OCI-LY7 (cell line): ENCODE measurements around the gene IPO8. TPM values are rescaled to one million over a fixed set of nuclear protein-coding genes. Genes with fewer than 3 reads are reported as not detected.
A peak's percentile ranks its signal among the peaks of the same experiment; 100 is the strongest.

Experiments
- BruUV-seq: library from RNA; stranded (reverse); fragments of 400-500 nt; replicated peaks from 2 replicates; lab custom pipeline; 2021; lab: Mats Ljungman, UMichigan
- CTCF ChIA-PET: fragments of 300-600 bp; sonication (Branson Sonifier 250); formaldehyde crosslinking; loops from one replicate; lab custom pipeline; 2022; ENCODE audit warnings: antibody characterized with exemption; ENCODE audit not compliant: unreplicated experiment; lab: Charles Lee
- POLR2A ChIA-PET: fragments of 300-600 bp; sonication (Branson Sonifier 250); formaldehyde crosslinking; loops from one replicate; lab custom pipeline; 2022; ENCODE audit warnings: antibody characterized with exemption; lab: Charles Lee
- DNase-seq: peaks from one replicate; pipeline ENCODE4 v3.0.0-alpha.2; 2015; ENCODE audit warnings: low spot score
- H2AFZ ChIP-seq: fragments of 200-600 bp; sonication (generic), shearing (Covaris generic); 2 replicates; pipeline ENCODE4 v1.6.1; 2014; ENCODE audit warnings: mild to moderate bottlenecking, antibody characterized with exemption, low read length, moderate library complexity
- H3K27ac ChIP-seq: fragments of 200-600 bp; sonication (generic); 2 replicates; pipeline ENCODE4 v1.5.1; 2014; ENCODE audit warnings: mixed run types, low read depth, mild to moderate bottlenecking, moderate library complexity, low read length, inconsistent platforms; ENCODE audit not compliant: poor library complexity, severe bottlenecking
- H3K36me3 ChIP-seq: fragments of 200-600 bp; sonication (generic); 2 replicates; pipeline ENCODE4 v1.6.1; 2014; ENCODE audit warnings: mild to moderate bottlenecking, antibody characterized with exemption, low read length, moderate library complexity, mixed read lengths; ENCODE audit not compliant: insufficient read depth
- H3K4me1 ChIP-seq: fragments of 200-600 bp; sonication (generic); 2 replicates; pipeline ENCODE4 v1.5.1; 2014; ENCODE audit warnings: mild to moderate bottlenecking, low read length; ENCODE audit not compliant: insufficient read depth, poor library complexity, severe bottlenecking
- H3K4me2 ChIP-seq: fragments of 200-600 bp; sonication (generic); 2 replicates; pipeline ENCODE4 v1.6.1; 2014; ENCODE audit warnings: mild to moderate bottlenecking, low read length
- H3K4me3 ChIP-seq: fragments of 200-600 bp; sonication (generic); 2 replicates; pipeline ENCODE4 v1.5.1; 2014; ENCODE audit warnings: mild to moderate bottlenecking, low read depth, low read length; ENCODE audit not compliant: poor library complexity, severe bottlenecking
- H3K79me2 ChIP-seq: fragments of 200-600 bp; sonication (generic); 2 replicates; pipeline ENCODE4 v1.6.1; 2016; ENCODE audit warnings: low read depth, mild to moderate bottlenecking, low read length, moderate library complexity, mixed read lengths; ENCODE audit not compliant: insufficient read depth
- H3K9me2 ChIP-seq: fragments of 200-600 bp; sonication (generic); 2 replicates; pipeline ENCODE4 v1.6.1; 2016; ENCODE audit warnings: mild to moderate bottlenecking, low read length, mixed read lengths; ENCODE audit not compliant: insufficient read depth
- H3K9me3 ChIP-seq: fragments of 200-600 bp; sonication (generic); 2 replicates; pipeline ENCODE4 v1.6.1; 2014; ENCODE audit warnings: mild to moderate bottlenecking, mixed run types, low read length, mixed read lengths
- H4K20me1 ChIP-seq: fragments of 200-600 bp; sonication (generic); 2 replicates; pipeline ENCODE4 v1.6.1; 2014; ENCODE audit warnings: mild to moderate bottlenecking, antibody characterized with exemption, low read length, moderate library complexity, mixed read lengths; ENCODE audit not compliant: insufficient read depth
- CTCF ChIP-seq: fragments of 200-600 bp; sonication (generic); conservative IDR thresholded peaks from 2 replicates; pipeline ENCODE4 v1.5.1; 2014; ENCODE audit warnings: mild to moderate bottlenecking, antibody characterized with exemption, low read length, moderate library complexity, mixed read lengths
- EZH2phosphoT487 ChIP-seq: fragments of 200-600 bp; sonication (generic); IDR thresholded peaks from 2 replicates; pipeline ENCODE4 v1.6.1; 2018; ENCODE audit warnings: low read depth, borderline replicate concordance, mild to moderate bottlenecking, mixed run types, antibody characterized with exemption, low read length, moderate library complexity, mixed read lengths
- intact Hi-C: fragments of 100-400 bp; cut with micrococcal nuclease; formaldehyde crosslinking; loops from one replicate; pipeline ENCODE4 v1.10.0; 2022; ENCODE audit not compliant: unreplicated experiment
- total RNA-seq, 2 experiments: library from RNA; depleted of rRNA in 1 of 2; stranded (reverse); fragments of >200 nt in 1 of 2; shearing (Covaris generic) in 1 of 2; gene quantifications; 2 replicates each; pipeline ENCODE4 v1.2.3, GENCODE V29; 2014 to 2022

The IPO8 gene
- total RNA-seq, 2 experiments from 2014 or later: 14.7 to 41.6 TPM

- no peaks in the 10 kb centered on the region for H3K36me3 ChIP-seq
- ChIA-PET CTCF (no interaction called here), POLR2A (interaction anchor here (0.7 to 2.1 kb wide), 5 partner anchors 9 to 113 kb away, joined by 3 to 8 read pairs (median 3); no protein-coding TSS in a partner anchor)
Measured at GRCh38 chr12:30700216-30700900, 4.7 kb upstream of the IPO8 start.

GRCh38 chr12:30698346-30698745 lies 2.7 kb upstream of the IPO8 start:
- H3K79me2 ChIP-seq: peaks cover 20% of the 10 kb centered on the region; the same call in 1 of the 2 replicates
- no peak overlapping the region for H2AFZ ChIP-seq
- POLR2A ChIA-PET: interaction anchor here (0.6 to 1.5 kb wide), 3 partner anchors 26 to 1269 kb away, joined by 3 to 4 read pairs (median 4); no protein-coding TSS in a partner anchor
- H4K20me1 ChIP-seq: no peaks in the 10 kb centered on the region
- intact Hi-C loops: no loop called here
- DNase-seq: no peak
- TF ChIP-seq CTCF: no peak
- TF ChIP-seq EZH2phosphoT487: no peak
- CTCF ChIA-PET: no interaction called here
- no peaks in the 10 kb centered on the region for H3K9me2 ChIP-seq
- H3K4me3 ChIP-seq: no peak overlapping the region
- H3K36me3 ChIP-seq: no peaks in the 10 kb centered on the region
- no peak overlapping the region for H3K4me2 ChIP-seq
- no peak overlapping the region for H3K27ac ChIP-seq
- no TSS peak for BruUV-seq
- peaks cover 22% of the 10 kb centered on the region for H3K4me1 ChIP-seq
- no peaks in the 10 kb centered on the region for H3K9me3 ChIP-seq

More at GRCh38 chr12:30700216-30700900, 4.7 kb upstream of the IPO8 start:
- Histone ChIP-seq H2AFZ (no peak overlapping the region), H3K4me3 (no peak overlapping the region), H3K79me2 (peaks cover under 1% of the 10 kb centered on the region; the same call in 1 of the 2 replicates), H3K27ac (no peak overlapping the region), H3K9me3 (no peaks in the 10 kb centered on the region), H3K4me1 (peaks cover 7% of the 10 kb centered on the region), H3K4me2 (no peak overlapping the region), H3K9me2 (no peaks in the 10 kb centered on the region), H4K20me1 (no peaks in the 10 kb centered on the region)
- TF ChIP-seq CTCF: no peak
- TF ChIP-seq EZH2phosphoT487: no peak
- intact Hi-C loops: no loop called here
- no TSS peak for BruUV-seq
- DNase-seq: no peak

- Histone ChIP-seq H4K20me1 (no peaks in the 10 kb centered on the region), H3K9me2 (no peaks in the 10 kb centered on the region), H3K27ac (no peak overlapping the region), H3K4me3 (no peak overlapping the region), H3K4me1 (peaks cover 23% of the 10 kb centered on the region), H3K36me3 (no peaks in the 10 kb centered on the region), H3K9me3 (no peaks in the 10 kb centered on the region), H3K79me2 (peaks cover 34% of the 10 kb centered on the region; the same call in 1 of the 2 replicates), H2AFZ (no peak overlapping the region), H3K4me2 (peak overlapping the region; percentile 80; the same call in 1 of the 2 replicates)
- ChIA-PET CTCF (no interaction called here), POLR2A (interaction anchor here (1.2 to 4.7 kb wide), 4 partner anchors 11 to 55 kb away, joined by 3 to 30 read pairs (median 5); no protein-coding TSS in a partner anchor)
- intact Hi-C loops: no loop called here
- TF ChIP-seq EZH2phosphoT487 (no peak), CTCF (no peak)
- DNase-seq: no peak
- BruUV-seq: no TSS peak
Measured at GRCh38 chr12:30696943-30697342, 1.3 kb upstream of the IPO8 start.
